Astrocyte (in vitro differentiated cells and primary cell): ENCODE data around the gene STARD6.

Source experiments
- CTCF ChIP-seq: IDR thresholded peaks from 2 replicates; pipeline ENCODE4 v1.5.1; 2011; ENCODE audit warnings: low read depth, mild to moderate bottlenecking, inconsistent platforms, low read length, moderate library complexity; ENCODE audit not compliant: insufficient read depth
- EZH2 ChIP-seq: IDR thresholded peaks from 2 replicates; pipeline ENCODE4 v1.6.1; 2012; ENCODE audit warnings: mild to moderate bottlenecking, low read length, inconsistent platforms; ENCODE audit not compliant: insufficient read depth

DNA sequence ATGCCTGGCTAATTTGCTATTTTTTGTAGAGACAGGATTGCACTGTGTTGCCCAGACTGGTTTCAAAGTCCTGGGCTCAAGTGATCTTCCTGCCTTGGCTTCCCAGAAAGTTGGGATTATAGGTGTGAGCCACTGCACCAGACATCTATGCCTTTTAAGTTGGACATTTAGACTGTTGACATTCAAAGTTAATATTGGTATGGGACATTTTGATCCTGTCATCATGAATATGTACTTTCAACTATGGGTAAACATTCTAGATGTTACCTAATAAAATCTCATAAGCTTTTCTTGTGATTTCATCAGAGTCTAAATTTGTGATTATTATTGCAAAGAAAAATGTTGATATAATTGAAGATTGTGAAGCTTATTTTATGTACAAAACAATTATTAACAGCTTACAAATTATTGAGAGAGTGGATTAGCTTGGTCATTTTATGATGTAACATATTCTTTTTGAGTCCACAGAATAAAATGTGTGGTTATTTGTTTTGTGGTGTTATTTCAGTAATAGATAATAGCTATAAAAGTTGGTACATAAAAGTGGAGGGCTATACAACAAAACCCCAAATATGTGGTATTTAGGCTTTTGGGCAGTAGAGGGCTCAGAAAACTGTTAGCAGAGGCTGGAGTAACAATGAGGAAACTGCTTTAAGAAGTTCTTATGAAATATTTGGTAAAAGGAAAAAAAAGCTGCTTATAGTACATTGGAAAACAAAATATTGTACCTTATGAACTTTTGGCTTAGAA lies 41.4 kb downstream of the STARD6 start:
- TF ChIP-seq CTCF (no peak), EZH2 (no peak)
